Chondrocyte (in vitro differentiated cells): Measurements from ENCODE around the gene ARPP19. TPM values are rescaled to one million over a fixed set of nuclear protein-coding genes. Genes with fewer than 3 reads are reported as not detected.
"Not testable (repeated sequence)": the region's sequence is repeated elsewhere in the genome, so short reads cannot be mapped to it uniquely, and the experiment has no call there.

ENCODE experiments used
- DNase-seq: peaks from one replicate; pipeline ENCODE4 v3.0.0; 2021; ENCODE audit warnings: mixed read lengths, low spot score
- H3K27ac Mint-ChIP-seq: one replicate; pipeline ENCODE4 v1.8.0; 2021; ENCODE audit warnings: mild to moderate bottlenecking, moderate library complexity, mixed read lengths; ENCODE audit not compliant: unreplicated experiment
- H3K27me3 Mint-ChIP-seq: 2 replicates; pipeline ENCODE4 v1.8.0; 2021; ENCODE audit warnings: low read depth, mixed read lengths
- H3K36me3 Mint-ChIP-seq: 2 replicates; pipeline ENCODE4 v1.8.0; 2021; ENCODE audit warnings: low read depth, mixed read lengths
- H3K4me1 Mint-ChIP-seq: 2 replicates; pipeline ENCODE4 v1.8.0; 2021; ENCODE audit warnings: low read depth, mild to moderate bottlenecking, mixed read lengths
- H3K4me3 Mint-ChIP-seq: one replicate; pipeline ENCODE4 v1.8.0; 2021; ENCODE audit warnings: mild to moderate bottlenecking, moderate library complexity, mixed read lengths; ENCODE audit not compliant: unreplicated experiment
- H3K9me3 Mint-ChIP-seq: 2 replicates; pipeline ENCODE4 v1.8.0; 2021; ENCODE audit warnings: low read depth, mixed read lengths
- CTCF ChIP-seq: fragments of 200-600 bp; sonication (generic); IDR thresholded peaks from 2 replicates; pipeline ENCODE4 v1.5.0; 2021; ENCODE audit warnings: antibody characterized with exemption, mild to moderate bottlenecking, moderate library complexity
- total RNA-seq: library from RNA; stranded (reverse); gene quantifications from 3 replicates; pipeline ENCODE4 v1.2.1, GENCODE V29; 2021

ARPP19 gene
- total RNA-seq, 1 donor from 2014 or later, result 179 TPM

DNA sequence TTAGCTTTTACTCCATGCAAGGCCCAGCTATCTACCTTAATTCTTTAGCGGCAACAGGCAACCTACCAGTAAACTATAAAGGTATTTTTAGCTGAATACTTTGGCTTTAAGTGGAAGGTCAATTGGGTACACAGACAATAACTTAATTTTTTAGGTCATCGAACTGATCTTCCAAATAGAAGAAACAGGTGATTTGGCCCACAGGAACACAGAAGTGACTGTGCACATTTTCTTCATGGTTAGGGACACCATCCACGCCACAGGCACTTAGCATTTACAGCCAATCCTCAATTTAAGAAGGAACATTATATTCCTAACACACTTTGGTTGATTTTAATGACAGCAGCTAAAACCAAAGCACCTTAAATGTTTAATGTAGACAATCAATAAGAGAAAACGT is 1.9 kb downstream of the ARPP19 start:
- peaks cover 4% of the 10 kb centered on the region for H3K36me3 Mint-ChIP-seq
- no peak for DNase-seq
- no peaks in the 10 kb centered on the region for H3K9me3 Mint-ChIP-seq
- H3K27ac Mint-ChIP-seq, result peak overlapping the region; percentile 5
- H3K4me3 Mint-ChIP-seq, result peak overlapping the region; percentile 87
- TF ChIP-seq CTCF, result no peak
- no peaks in the 10 kb centered on the region for H3K27me3 Mint-ChIP-seq
- H3K4me1 Mint-ChIP-seq, result peaks cover 47% of the 10 kb centered on the region

GRCh38 chr15:52565417-52566358 is 3.1 kb downstream of the ARPP19 start:
- H3K27ac Mint-ChIP-seq, result peak overlapping the region; percentile 51
- H3K36me3 Mint-ChIP-seq, H3K9me3 Mint-ChIP-seq, DNase-seq, H3K4me3 Mint-ChIP-seq, H3K27me3 Mint-ChIP-seq: not testable (repeated sequence)
- H3K4me1 Mint-ChIP-seq, result peaks cover 57% of the 10 kb centered on the region

GRCh38 chr15:52563501-52564060 is 5.2 kb downstream of the ARPP19 start:
- no peak overlapping the region for H3K4me3 Mint-ChIP-seq
- TF ChIP-seq CTCF, result no peak
- H3K27me3 Mint-ChIP-seq, result no peaks in the 10 kb centered on the region
- H3K9me3 Mint-ChIP-seq, result no peaks in the 10 kb centered on the region
- H3K36me3 Mint-ChIP-seq, result peaks cover 4% of the 10 kb centered on the region
- DNase-seq, result no peak
- peaks cover 71% of the 10 kb centered on the region for H3K4me1 Mint-ChIP-seq
- no peak overlapping the region for H3K27ac Mint-ChIP-seq

GRCh38 chr15:52559575-52559974 is 9.3 kb downstream of the ARPP19 start:
- Mint-ChIP-seq H3K27me3 (no peaks in the 10 kb centered on the region), H3K36me3 (peaks cover 2% of the 10 kb centered on the region), H3K9me3 (no peaks in the 10 kb centered on the region), H3K27ac (peak overlapping the region; percentile 28), H3K4me1 (peaks cover 70% of the 10 kb centered on the region), H3K4me3 (no peak overlapping the region)
- no peak for TF ChIP-seq CTCF
- no peak for DNase-seq

GRCh38 chr15:52559022-52559421 is 9.8 kb downstream of the ARPP19 start:
- Mint-ChIP-seq H3K4me3 (no peak overlapping the region), H3K36me3 (peaks cover 5% of the 10 kb centered on the region), H3K9me3 (no peaks in the 10 kb centered on the region), H3K27me3 (no peaks in the 10 kb centered on the region), H3K27ac (peak overlapping the region; percentile 94), H3K4me1 (peaks cover 64% of the 10 kb centered on the region)
- TF ChIP-seq CTCF, result no peak
- DNase-seq, result no peak
